D721Med (cell line): ENCODE results near the gene PIM3.

Experiments used
- DNase-seq: peaks from one replicate; pipeline ENCODE4 v3.0.0; 2011; ENCODE audit warnings: low spot score; ENCODE audit not compliant: insufficient read length
- FAIRE-seq: peaks from 2 replicates; lab custom pipeline; 2011; peaks lifted over from hg19 to GRCh38; lab: Jason Lieb, UNC
- TF ChIP-seq, protein P1 (sequence below): IDR thresholded peaks from 2 replicates; pipeline ENCODE4 v1.5.1; 2012; ENCODE audit warnings: mild to moderate bottlenecking, control low read depth; ENCODE audit not compliant: insufficient read depth; ENCODE audit errors: missing control alignments

The PIM3 gene

DNA sequence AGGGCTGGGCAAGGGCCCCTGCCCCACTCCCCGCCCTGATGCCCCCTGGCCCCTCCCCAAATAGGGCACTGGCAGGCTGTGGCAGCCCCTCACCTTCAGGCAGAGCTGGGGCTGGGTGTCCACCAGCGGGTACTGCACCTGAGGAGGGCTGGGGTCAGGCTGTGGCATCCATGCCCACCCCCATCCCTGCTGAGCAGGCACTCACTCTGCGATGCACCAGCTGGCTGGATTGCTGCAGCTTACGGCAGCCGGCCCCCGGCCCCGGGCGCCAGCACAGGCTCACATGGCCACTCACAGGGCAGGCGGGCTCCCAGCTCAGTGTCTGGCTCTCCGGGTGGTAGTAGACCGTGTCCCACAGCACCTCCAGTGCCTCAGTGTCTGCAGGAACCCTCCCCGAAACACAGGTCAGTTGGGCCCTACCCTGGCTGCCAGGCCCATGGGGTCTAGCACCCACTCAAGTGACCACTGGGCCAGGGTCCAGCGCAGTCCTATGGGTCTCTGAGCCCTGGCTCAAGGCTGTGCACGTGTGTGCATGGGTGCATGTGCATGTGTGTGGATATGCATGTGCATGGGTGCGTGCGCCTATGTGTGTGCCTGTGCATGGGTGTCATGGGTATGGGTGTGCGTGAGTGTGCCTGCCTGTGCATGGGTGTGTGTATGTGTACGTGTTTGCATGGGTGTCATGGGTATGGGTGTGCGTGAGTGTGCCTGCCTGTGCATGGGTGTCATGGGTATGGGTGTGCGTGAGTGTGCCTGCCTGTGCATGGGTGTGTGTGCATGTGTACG is 37.6 kb downstream of the PIM3 start:
- DNase-seq (no peak), FAIRE-seq (no peak)
- TF ChIP-seq, protein P1, sequence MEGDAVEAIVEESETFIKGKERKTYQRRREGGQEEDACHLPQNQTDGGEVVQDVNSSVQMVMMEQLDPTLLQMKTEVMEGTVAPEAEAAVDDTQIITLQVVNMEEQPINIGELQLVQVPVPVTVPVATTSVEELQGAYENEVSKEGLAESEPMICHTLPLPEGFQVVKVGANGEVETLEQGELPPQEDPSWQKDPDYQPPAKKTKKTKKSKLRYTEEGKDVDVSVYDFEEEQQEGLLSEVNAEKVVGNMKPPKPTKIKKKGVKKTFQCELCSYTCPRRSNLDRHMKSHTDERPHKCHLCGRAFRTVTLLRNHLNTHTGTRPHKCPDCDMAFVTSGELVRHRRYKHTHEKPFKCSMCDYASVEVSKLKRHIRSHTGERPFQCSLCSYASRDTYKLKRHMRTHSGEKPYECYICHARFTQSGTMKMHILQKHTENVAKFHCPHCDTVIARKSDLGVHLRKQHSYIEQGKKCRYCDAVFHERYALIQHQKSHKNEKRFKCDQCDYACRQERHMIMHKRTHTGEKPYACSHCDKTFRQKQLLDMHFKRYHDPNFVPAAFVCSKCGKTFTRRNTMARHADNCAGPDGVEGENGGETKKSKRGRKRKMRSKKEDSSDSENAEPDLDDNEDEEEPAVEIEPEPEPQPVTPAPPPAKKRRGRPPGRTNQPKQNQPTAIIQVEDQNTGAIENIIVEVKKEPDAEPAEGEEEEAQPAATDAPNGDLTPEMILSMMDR = no peak

DNA sequence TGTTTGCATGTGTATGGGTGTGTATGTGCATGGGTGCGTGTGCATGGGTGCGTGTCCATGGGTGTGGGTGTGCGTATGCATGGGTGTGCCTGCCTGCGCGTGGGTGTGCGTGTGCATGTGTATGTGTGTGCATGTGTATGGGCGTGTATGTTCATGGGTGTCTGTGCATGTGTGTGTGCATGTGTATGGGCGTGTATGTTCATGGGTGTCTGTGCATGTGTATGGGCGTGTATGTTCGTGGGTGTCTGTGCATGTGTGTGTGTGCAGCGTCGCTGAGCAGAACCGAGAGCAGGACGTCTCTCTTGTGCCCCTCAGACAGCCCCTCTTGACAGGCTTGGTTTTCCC is 38.1 kb downstream of the PIM3 start:
- no peak for FAIRE-seq
- TF ChIP-seq, protein P1 = no peak
- no peak for DNase-seq

DNA sequence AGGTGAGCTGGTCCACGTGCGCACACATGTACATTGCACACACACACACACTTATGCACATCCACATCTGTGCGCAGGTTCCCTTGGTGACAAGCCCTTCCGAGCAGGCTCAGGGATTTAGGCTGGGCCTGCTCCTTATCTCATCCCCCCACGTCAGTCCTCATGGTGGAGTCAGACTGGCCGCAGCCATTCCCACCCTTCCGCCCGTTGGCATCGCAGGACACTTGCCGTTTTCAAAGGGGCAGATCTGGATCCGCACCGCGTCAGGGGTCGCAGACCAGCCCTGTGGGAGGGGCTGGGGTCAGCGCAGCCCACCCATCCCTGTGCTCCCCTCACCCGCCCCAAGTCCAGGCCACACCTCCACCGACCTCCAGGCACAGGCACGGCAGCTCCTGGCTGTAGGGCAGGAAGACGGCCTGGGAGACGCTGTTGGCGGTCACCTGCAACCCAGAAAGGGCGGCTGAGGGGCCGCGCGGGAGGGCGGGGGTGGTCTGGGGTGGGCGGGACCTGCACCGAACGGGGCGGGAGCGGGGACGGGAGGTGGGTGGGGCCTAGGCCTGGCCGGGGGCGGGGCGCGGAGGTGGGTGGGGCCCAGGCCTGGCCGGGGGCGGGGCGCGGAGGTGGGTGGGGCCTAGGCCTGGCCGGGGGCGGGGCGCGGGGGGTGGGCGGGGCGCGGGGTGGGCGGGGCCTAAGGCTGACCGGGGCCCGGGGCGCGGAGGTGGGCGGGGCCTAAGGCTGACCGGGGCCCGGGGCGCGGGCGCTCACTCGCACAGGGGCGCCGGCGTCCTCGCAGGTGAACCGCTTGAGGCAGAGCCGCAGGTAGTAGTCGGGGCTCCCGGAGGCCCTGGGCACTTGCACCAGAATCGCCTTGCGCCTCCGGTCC is 38.7 kb downstream of the PIM3 start:
- FAIRE-seq (no peak), DNase-seq (no peak)
- TF ChIP-seq, protein P1 = no peak

DNA sequence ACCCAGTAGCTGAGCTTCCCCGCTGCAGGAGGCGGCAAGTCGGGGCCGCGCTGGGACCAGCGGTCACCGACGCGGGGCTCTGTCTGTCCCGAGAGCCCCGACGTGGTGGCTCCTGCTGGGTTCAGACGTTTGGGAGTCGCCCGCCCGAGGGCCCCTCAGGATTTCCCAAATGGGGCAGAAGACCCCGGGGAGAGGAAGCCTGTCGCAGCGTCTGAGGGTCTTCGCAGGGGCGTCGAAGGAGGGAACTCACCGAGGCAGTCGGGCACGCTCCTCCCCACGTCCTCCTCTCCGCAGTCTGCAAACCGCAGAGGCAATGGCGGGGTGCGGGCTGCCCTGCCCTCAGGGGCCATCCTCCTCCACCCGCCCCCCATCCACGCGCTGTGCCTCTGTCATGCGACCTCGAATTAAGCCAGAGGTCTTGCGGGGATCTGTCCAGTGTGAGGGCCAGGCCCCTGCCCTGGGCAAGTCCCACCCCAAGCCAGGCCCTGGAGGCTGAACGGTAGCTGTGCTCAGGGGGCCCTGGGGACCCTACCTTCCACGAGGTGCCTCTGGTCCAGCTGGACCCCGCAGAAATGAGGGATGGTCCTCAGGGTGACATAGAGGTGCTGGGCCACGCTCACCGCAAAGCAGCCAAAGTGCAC is 39.5 kb downstream of the PIM3 start:
- DNase-seq (no peak), FAIRE-seq (no peak)

DNA sequence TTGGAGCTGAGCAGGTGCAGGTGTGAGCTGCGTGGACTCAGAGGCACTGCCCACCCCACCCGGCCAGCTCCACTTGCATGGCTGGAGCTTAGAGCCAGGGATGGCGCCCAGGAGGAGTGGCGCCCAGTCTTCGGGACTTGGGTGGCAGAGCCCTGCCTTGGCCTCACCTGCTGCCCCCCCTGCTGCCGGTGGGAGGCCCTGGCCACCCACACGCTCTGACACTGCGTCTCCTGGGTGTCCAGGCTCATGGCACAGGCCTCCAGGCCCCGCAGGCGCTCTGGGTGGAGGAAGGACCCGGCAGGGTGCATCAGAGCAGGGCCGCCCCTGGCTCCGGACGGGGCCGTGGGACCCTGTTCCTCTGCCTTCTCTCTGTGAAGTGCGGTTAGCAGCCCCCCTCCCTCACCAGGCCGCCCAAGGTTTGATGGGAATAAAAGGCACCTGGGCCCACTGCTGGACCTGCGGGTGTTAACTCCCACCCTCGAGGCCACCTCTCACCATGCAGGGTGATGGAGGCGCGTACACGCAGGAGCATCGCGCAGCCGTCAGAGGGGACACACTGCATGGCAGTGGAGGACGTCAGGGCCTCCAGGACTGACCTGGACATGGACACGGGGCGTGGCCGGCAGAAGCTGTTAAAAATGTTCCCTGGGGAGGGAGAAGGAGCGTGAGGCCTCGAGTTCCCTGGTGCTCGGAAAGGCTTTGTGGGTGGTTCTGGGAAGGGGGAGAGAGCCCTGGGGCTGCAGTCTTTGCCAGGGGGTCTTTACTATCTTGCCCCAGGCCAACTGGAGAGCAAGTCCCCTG is 40.2 kb downstream of the PIM3 start:
- TF ChIP-seq, protein P1 = no peak

More for the DNA sequence above, 39.5 kb downstream of the PIM3 start:
- TF ChIP-seq, protein P1 = no peak

DNA sequence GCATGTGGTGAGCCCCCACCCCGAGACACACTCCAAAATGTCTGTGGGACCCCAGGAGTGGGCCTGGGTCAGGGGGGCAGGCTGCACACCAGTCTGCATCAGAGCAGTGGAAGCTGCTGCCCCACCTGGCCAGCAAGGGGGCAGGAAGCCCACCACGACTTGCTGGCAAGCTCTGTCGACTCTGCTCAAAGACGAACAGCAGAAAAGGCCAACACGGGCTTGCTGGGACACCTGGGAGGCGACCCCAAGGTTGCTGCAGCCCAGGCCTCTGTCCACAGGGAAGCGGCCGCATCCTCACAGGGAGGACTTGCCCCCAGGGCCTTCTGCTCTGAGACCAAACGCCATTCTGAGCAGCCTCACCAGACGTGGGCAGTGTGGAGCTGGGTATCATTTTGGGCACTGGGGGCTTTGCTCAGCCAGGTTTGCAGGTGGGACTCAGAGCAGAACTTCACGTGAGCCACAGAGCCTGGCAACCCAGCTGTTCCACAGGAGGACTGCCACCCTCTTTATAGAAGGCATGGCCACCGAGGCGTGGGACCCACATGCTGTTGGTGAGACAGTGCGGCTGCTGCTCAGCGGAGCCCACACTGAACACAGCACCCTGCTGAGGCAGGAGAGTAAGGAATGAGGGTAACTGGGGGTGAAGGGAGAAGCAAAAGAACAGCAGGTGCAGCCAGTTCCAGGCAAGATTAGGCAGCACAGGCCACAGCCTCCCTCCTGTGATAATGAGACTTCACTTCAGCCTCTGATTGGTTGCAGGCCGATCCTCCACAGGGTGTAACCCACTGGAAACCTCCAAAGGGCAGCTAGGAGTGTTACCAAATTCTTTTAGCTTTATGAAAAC is 41.0 kb downstream of the PIM3 start:
- FAIRE-seq (no peak), DNase-seq (no peak)
- TF ChIP-seq, protein P1 = no peak

More for the DNA sequence above, 40.2 kb downstream of the PIM3 start:
- DNase-seq = no peak
- FAIRE-seq = no peak
